OCI-LY7 (cell line): ENCODE measurements around the gene CLMP. TPM values are rescaled to one million over a fixed set of nuclear protein-coding genes. Genes with fewer than 3 reads are reported as not detected.

ENCODE experiments used
- BruUV-seq: library from RNA; stranded (reverse); fragments of 400-500 nt; replicated peaks from 2 replicates; lab custom pipeline; 2021; lab: Mats Ljungman, UMichigan
- CTCF ChIA-PET: fragments of 300-600 bp; sonication (Branson Sonifier 250); formaldehyde crosslinking; loops from one replicate; lab custom pipeline; 2022; ENCODE audit warnings: antibody characterized with exemption; ENCODE audit not compliant: unreplicated experiment; lab: Charles Lee
- POLR2A ChIA-PET: fragments of 300-600 bp; sonication (Branson Sonifier 250); formaldehyde crosslinking; loops from one replicate; lab custom pipeline; 2022; ENCODE audit warnings: antibody characterized with exemption; lab: Charles Lee
- DNase-seq: peaks from one replicate; pipeline ENCODE4 v3.0.0-alpha.2; 2015; ENCODE audit warnings: low spot score
- H2AFZ ChIP-seq: fragments of 200-600 bp; sonication (generic), shearing (Covaris generic); 2 replicates; pipeline ENCODE4 v1.6.1; 2014; ENCODE audit warnings: mild to moderate bottlenecking, antibody characterized with exemption, low read length, moderate library complexity
- H3K27ac ChIP-seq: fragments of 200-600 bp; sonication (generic); 2 replicates; pipeline ENCODE4 v1.5.1; 2014; ENCODE audit warnings: mixed run types, low read depth, mild to moderate bottlenecking, moderate library complexity, low read length, inconsistent platforms; ENCODE audit not compliant: poor library complexity, severe bottlenecking
- H3K36me3 ChIP-seq: fragments of 200-600 bp; sonication (generic); 2 replicates; pipeline ENCODE4 v1.6.1; 2014; ENCODE audit warnings: mild to moderate bottlenecking, antibody characterized with exemption, low read length, moderate library complexity, mixed read lengths; ENCODE audit not compliant: insufficient read depth
- H3K4me1 ChIP-seq: fragments of 200-600 bp; sonication (generic); 2 replicates; pipeline ENCODE4 v1.5.1; 2014; ENCODE audit warnings: mild to moderate bottlenecking, low read length; ENCODE audit not compliant: insufficient read depth, poor library complexity, severe bottlenecking
- H3K4me2 ChIP-seq: fragments of 200-600 bp; sonication (generic); 2 replicates; pipeline ENCODE4 v1.6.1; 2014; ENCODE audit warnings: mild to moderate bottlenecking, low read length
- H3K4me3 ChIP-seq: fragments of 200-600 bp; sonication (generic); 2 replicates; pipeline ENCODE4 v1.5.1; 2014; ENCODE audit warnings: mild to moderate bottlenecking, low read depth, low read length; ENCODE audit not compliant: poor library complexity, severe bottlenecking
- H3K79me2 ChIP-seq: fragments of 200-600 bp; sonication (generic); 2 replicates; pipeline ENCODE4 v1.6.1; 2016; ENCODE audit warnings: low read depth, mild to moderate bottlenecking, low read length, moderate library complexity, mixed read lengths; ENCODE audit not compliant: insufficient read depth
- H3K9me2 ChIP-seq: fragments of 200-600 bp; sonication (generic); 2 replicates; pipeline ENCODE4 v1.6.1; 2016; ENCODE audit warnings: mild to moderate bottlenecking, low read length, mixed read lengths; ENCODE audit not compliant: insufficient read depth
- H3K9me3 ChIP-seq: fragments of 200-600 bp; sonication (generic); 2 replicates; pipeline ENCODE4 v1.6.1; 2014; ENCODE audit warnings: mild to moderate bottlenecking, mixed run types, low read length, mixed read lengths
- H4K20me1 ChIP-seq: fragments of 200-600 bp; sonication (generic); 2 replicates; pipeline ENCODE4 v1.6.1; 2014; ENCODE audit warnings: mild to moderate bottlenecking, antibody characterized with exemption, low read length, moderate library complexity, mixed read lengths; ENCODE audit not compliant: insufficient read depth
- CTCF ChIP-seq: fragments of 200-600 bp; sonication (generic); conservative IDR thresholded peaks from 2 replicates; pipeline ENCODE4 v1.5.1; 2014; ENCODE audit warnings: mild to moderate bottlenecking, antibody characterized with exemption, low read length, moderate library complexity, mixed read lengths
- EZH2phosphoT487 ChIP-seq: fragments of 200-600 bp; sonication (generic); IDR thresholded peaks from 2 replicates; pipeline ENCODE4 v1.6.1; 2018; ENCODE audit warnings: low read depth, borderline replicate concordance, mild to moderate bottlenecking, mixed run types, antibody characterized with exemption, low read length, moderate library complexity, mixed read lengths
- intact Hi-C: fragments of 100-400 bp; cut with micrococcal nuclease; formaldehyde crosslinking; loops from one replicate; pipeline ENCODE4 v1.10.0; 2022; ENCODE audit not compliant: unreplicated experiment
- total RNA-seq, 2 experiments: library from RNA; depleted of rRNA in 1 of 2; stranded (reverse); fragments of >200 nt in 1 of 2; shearing (Covaris generic) in 1 of 2; gene quantifications; 2 replicates each; pipeline ENCODE4 v1.2.3, GENCODE V29; 2014 to 2022

Gene CLMP
- total RNA-seq, 2 experiments from 2014 or later = not detected

- no peak for TF ChIP-seq EZH2phosphoT487
- no peak for TF ChIP-seq CTCF
- no peak overlapping the region for H2AFZ ChIP-seq
- no peak overlapping the region for H3K27ac ChIP-seq
- intact Hi-C loops = no loop called here
- H3K9me3 ChIP-seq = no peaks in the 10 kb centered on the region
- CTCF ChIA-PET = no interaction called here
- POLR2A ChIA-PET = interaction anchor here (0.7 to 1.2 kb wide), 3 partner anchors 12 to 417 kb away, joined by 3 read pairs; no protein-coding TSS in a partner anchor
- BruUV-seq = no TSS peak
- H3K79me2 ChIP-seq = no peaks in the 10 kb centered on the region
- no peaks in the 10 kb centered on the region for H4K20me1 ChIP-seq
- no peak overlapping the region for H3K4me2 ChIP-seq
- no peaks in the 10 kb centered on the region for H3K9me2 ChIP-seq
- H3K36me3 ChIP-seq = no peaks in the 10 kb centered on the region
- H3K4me3 ChIP-seq = no peak overlapping the region
- no peaks in the 10 kb centered on the region for H3K4me1 ChIP-seq
- DNase-seq = no peak
Measured at GRCh38 chr11:123083623-123084029, 111.4 kb downstream of the CLMP start.

GRCh38 chr11:123082977-123083376 lies 112.1 kb downstream of the CLMP start:
- no TSS peak for BruUV-seq
- no peak overlapping the region for H3K27ac ChIP-seq
- H3K4me1 ChIP-seq = no peaks in the 10 kb centered on the region
- H4K20me1 ChIP-seq = no peaks in the 10 kb centered on the region
- H3K9me2 ChIP-seq = no peaks in the 10 kb centered on the region
- no peaks in the 10 kb centered on the region for H3K9me3 ChIP-seq
- H3K4me2 ChIP-seq = no peak overlapping the region
- no peak for DNase-seq
- no peaks in the 10 kb centered on the region for H3K36me3 ChIP-seq
- no peak overlapping the region for H2AFZ ChIP-seq
- TF ChIP-seq CTCF (no peak), EZH2phosphoT487 (no peak)
- intact Hi-C loops = no loop called here
- no peaks in the 10 kb centered on the region for H3K79me2 ChIP-seq
- ChIA-PET CTCF (no interaction called here), POLR2A (interaction anchor here (0.7 to 1.2 kb wide), 3 partner anchors 11 to 418 kb away, joined by 3 read pairs; no protein-coding TSS in a partner anchor)
- no peak overlapping the region for H3K4me3 ChIP-seq

GRCh38 chr11:123080015-123080414 lies 115.0 kb downstream of the CLMP start:
- Histone ChIP-seq H3K36me3 (no peaks in the 10 kb centered on the region), H3K79me2 (no peaks in the 10 kb centered on the region), H3K4me2 (no peak overlapping the region), H2AFZ (no peak overlapping the region), H4K20me1 (no peaks in the 10 kb centered on the region), H3K27ac (no peak overlapping the region), H3K4me3 (no peak overlapping the region), H3K9me2 (no peaks in the 10 kb centered on the region), H3K4me1 (no peaks in the 10 kb centered on the region), H3K9me3 (no peaks in the 10 kb centered on the region)
- TF ChIP-seq CTCF (no peak), EZH2phosphoT487 (no peak)
- DNase-seq = no peak
- CTCF ChIA-PET = no interaction called here
- no TSS peak for BruUV-seq
- intact Hi-C loops = no loop called here
- POLR2A ChIA-PET = no interaction called here
